Neural cell (in vitro differentiated cells): ENCODE data around the gene GAMT.

Experiments
- CTCF ChIP-seq: fragments of 450-650 bp; IDR thresholded peaks from 2 replicates; pipeline ENCODE4 v1.5.1; 2014; ENCODE audit warnings: antibody characterized with exemption, mild to moderate bottlenecking, moderate library complexity; ENCODE audit not compliant: poor library complexity, severe bottlenecking
- EZH2 ChIP-seq: fragments of 200-600, 300-800 bp; shearing (Covaris generic), sonication (generic); IDR thresholded peaks from 2 replicates; pipeline ENCODE4 v1.6.1; 2014; ENCODE audit warnings: antibody characterized with exemption, low read length, borderline replicate concordance, mild to moderate bottlenecking; ENCODE audit not compliant: insufficient read depth, poor library complexity, severe bottlenecking
- POLR2AphosphoS5 ChIP-seq: IDR thresholded peaks from 2 replicates; pipeline ENCODE4 v1.6.1; 2012

- TF ChIP-seq CTCF (no peak), POLR2AphosphoS5 (no peak), EZH2 (no peak)
Measured at GRCh38 chr19:1435378-1435989, 34.1 kb upstream of the GAMT start.
